HG02571 (cell line): Measurements from ENCODE around the gene MPIG6B.
A peak's percentile ranks its signal among the peaks of the same experiment; 100 is the strongest.

ENCODE experiments used
- ATAC-seq: cut with Tn5 transposase; IDR thresholded peaks from one replicate; pipeline ENCODE4 v1.9.1; 2021; ENCODE audit warnings: mild to moderate bottlenecking, moderate library complexity; ENCODE audit not compliant: unreplicated experiment

The MPIG6B gene

DNA sequence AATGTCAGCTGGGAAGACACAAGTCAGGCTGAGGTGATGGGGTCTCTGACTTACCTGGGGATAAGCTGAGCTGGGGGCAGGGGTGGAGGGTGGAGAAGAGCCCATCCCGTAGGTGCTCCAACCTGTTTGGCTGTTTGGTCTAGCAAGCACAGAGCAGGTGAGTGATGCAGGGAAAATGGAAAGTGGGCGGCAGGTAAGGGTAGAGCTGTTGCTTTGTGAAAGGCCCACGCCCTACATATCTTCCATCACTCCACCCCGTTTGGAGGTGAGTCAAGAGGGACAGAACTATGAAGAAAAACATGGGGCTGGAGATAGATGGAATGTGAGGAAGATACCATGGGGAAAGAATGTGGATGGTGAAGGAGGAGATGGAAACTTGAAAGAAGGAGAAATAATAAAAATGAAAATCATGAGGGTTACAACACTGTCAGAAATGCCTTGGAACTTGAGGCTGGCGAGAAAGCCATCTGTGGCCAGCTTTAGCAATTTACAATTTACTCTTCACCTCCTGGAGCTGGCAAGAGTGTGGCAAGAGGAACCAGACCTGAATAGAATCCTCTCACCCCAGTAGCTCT lies 2.9 kb upstream of the MPIG6B start:
- no peak for ATAC-seq

DNA sequence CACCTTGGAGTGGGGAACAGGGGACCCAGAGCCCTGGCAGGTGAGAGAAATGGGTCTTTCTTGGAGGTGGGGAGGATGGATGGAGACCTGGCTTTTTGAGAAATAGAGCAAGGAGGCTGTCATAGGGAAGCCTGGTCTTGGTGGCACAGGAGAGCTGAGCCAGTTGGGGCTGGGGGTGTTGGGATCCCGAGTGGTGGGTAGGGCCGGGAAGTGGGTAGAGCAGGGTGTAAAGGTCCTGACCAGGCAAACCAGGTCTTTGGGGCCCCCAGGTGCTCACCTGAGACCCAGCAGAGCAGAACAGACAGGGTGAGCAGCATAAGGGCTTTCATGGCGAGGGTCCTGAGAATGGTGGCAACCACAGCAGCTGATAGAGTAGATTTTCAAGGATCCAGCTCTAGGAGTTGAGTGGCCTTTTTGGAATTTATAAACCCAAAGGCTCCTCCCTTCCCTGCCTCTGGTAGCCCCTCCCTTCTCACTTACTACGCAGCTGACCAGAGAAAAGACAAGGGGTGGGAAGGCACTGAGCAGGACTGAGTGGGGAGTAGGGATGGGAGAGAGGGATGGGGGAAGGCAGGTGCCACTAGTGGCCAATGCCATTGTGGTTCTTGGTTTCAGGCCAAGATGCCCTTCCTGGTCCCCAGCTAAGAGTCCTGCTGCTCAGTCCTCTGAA lies 1.7 kb upstream of the MPIG6B start, which contains the start of gene LY6G6C:
Gene LY6G6C (minus strand): TSS at position 396 of the 670 bp plus-strand sequence. CDS start 67 bp downstream, at position 329.
- ATAC-seq: no peak

DNA sequence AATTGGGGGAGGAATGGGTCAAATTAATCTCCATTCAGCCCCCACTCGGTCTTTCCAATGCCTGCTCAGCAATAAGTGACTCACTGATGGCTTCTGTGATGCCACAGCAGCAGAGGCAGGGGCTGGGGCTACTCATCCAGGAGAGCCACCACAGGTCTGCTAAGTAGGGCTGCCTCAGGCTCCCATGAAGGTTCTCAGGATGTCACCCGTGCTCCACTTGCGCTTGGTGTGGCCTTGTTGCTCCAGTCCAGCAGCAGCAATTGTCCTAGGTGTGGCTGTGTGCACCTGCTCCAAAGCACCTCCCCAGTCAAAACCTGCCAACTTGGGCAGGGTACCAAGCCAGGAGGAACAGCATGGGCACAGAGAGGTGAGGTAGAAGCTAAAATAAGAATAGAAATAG lies 1.0 kb upstream of the MPIG6B start:
- ATAC-seq: no peak

DNA sequence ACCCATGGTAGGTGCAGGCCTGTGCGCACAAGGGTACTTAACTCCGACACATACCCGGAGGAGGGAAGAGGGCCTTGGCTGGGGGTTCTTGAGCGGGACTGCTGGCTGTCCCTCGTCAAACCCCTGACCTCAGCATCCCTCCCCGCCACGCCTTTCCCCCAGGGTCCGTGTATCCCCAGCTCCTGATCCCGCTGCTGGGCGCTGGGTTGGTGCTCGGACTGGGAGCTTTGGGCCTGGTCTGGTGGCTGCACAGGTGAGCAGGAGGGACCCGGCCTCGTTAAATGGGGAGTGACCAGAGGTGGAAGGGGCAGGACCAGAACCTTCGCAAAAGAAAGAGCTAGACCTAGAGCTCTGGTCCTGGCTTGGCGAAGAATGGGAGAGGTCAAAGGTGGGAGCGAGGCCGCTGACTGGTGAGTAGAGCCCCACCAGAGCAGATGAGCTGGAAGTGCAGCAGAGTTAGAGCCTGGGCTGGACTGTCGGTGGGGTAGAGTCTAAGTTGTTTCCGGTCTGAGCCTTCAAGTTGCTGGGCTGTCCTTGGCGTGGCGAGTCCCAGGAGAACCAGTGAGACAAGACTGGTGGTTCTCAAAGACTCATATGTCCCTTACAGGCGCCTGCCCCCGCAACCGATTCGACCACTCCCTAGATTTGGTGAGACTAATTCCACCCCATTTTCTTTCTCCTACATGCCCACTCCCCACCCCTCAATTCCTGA lies 963 bp downstream of the MPIG6B start:
- no peak for ATAC-seq

DNA sequence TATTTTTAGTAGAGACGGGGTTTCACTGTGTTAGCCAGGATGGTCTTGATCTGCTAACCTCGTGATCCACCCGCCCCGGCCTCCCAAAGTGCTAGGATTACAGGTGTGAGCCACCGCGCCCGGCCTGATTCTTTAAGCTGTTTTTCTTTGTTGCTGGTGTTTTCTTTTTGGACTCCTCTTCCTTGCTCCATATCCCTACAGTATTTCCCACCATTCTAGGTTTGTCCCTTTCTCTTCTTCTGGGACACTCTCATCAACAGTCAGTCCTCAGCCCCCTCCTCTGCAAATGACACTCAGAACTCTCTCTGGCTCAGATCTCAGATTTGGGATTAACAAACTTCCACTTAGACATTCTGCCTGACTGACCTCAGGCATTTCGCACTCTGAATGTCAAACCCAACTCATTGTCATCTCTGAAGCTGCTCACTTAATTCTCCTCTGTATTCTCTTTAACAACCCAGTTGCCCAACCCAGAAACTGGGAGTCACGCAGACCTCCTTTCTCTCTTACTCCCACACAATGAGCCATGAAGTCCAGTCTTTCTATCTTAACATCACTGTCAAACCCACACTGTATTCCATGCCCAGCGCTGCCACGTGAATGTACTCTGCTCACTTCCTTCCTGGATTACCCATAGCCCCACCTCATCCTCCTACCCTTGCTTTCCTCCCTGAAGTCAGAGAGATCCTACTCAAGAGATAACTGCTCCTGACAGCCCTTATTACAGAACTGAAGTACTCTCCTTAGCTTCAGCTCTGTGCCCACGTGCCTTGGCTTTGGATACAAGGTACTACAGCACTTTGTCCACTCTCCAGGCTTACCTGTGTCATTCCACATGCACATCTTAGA lies 2.6 kb downstream of the MPIG6B start:
- no peak for ATAC-seq

DNA sequence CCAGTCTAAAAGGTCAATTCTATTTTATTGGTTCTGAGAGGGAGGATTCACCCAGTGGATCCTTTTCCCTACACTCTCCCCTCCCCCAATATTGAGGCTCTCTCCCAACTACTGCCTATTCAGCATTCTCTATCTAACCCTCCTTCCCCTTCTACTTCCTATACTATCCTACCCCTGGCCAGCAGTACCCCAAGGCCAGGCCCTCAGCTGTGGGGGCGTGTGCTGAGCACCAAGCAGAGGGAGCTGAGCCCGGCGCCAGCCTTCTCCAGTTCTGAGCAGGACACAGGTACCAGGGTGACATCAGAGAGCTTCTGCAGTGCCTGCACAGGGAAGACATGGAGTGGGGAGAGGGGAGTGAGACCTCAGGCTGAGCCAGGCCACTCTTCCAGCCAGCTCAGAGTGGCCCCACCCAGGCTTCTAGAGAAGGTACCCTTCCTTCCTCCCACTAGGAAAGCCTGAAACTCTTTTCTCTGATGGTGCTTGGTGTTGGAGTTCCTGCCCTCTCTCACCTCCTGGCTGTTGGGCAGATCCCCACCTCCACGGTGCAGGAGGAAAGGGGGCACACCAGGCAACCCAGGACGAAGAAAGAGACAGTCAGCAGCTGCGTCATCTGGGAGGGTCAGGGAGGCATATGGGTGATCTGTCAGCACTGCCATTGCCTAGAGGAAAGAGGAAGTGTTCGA lies 4.0 kb downstream of the MPIG6B start:
- ATAC-seq: no peak

DNA sequence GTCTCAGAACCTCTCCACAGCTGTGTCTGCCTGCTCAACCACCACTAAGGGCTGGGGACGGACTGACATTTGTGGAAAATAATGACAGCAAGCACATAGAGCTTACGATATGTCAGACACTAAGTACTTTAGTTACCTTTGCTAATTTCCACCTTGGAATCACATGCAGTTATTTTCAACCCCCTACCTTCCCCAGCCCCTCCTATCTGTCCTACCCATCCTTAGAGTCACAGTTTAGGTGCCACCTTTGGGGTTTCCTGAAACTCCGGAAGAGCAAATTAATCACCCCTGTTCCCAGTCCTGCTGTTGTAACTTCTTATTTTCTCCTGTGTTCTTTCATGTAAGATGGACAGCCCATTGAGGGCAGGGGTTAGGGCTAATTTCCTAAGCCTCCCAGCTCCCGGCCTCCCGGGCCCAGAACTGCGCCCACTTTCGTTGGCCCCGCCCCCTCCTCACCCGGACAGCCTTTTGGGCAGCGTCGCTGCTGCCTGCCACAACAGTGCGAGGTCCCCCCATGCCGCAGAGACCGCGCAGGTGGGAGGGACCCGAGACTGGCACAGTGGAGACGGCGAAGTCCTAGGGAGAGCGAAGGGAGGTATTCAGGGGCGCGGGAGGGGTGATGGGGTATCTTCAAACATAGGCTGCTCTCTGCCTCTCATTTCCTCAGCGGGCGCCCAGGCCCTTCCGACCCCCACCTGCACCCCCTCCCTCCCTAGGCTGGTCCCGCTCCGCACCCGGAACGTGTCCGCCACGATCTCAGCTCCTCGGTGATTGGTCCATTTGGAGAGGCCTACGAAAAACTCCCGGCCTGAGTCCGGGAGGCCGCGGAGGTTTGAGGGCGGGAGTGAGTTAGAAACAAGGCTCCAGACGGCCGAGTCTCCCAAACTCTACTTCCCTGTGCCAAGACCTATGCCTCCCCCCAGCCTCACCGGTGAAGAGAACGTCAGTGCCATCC lies 4.8 kb downstream of the MPIG6B start:
- ATAC-seq: no peak

DNA sequence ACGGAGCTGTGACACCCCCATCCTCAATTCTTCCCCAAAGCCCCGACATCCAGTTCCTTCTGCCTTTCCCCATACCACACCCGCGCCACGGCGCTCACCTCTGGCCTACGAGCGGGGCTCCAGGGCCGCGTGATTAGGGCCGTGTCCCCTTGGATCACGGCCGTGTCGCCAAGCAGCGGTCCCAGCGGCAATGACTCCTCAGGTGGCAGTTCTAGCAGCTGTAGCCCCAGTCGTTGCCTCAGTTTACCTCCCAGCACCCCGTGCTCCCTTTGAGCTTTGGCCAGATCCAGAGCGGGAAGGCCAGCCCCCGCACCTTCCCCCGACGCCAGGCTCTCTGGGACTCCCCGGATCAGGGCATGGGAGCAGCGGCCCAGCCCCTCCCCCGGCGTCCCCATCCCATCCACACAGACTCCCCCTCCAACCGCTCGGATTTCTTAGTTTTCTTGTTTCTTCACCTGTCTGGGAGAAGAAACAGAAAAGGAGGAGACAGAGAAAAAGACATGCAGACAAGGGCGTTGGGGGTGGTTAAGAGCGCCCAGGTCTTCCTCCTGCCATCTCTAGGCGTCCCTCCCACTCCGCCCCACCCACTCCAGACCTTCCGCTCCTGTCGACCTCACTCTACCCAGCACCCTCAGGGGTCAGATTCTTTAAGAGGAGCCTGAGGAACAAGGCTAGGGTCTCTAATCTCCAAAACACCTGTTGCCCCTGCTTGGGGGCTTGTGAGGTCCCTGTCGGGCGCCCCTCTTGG lies 5.8 kb downstream of the MPIG6B start, which contains the start of gene DDAH2:
Gene DDAH2 (minus strand): TSS at position 533 of the 748 bp plus-strand sequence. CDS start 138 bp downstream, at position 395.
- ATAC-seq: no peak

DNA sequence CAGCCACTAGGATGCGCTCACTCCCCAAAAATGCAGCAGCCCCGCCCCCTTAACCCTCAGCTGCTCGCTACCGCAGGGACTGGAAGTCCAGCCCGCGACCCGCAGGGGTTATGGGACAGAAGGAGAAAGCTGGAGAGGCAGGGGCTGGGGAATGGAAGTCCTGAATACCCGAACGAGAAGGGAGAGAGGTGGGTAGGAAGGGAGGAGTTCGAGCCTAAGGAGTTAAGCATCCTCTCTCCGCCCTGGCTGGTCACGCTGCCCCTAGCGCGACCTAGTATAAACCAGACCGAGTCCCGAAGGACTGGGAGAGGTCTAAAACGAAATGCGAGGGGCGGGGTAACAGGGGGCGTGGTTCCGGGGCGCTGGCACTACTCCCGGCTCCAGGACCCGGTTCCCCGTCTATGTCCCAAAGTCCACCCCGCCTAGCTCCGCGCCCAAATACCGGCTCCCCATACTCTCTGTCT lies 6.4 kb downstream of the MPIG6B start:
- peak; percentile 37 for ATAC-seq

DNA sequence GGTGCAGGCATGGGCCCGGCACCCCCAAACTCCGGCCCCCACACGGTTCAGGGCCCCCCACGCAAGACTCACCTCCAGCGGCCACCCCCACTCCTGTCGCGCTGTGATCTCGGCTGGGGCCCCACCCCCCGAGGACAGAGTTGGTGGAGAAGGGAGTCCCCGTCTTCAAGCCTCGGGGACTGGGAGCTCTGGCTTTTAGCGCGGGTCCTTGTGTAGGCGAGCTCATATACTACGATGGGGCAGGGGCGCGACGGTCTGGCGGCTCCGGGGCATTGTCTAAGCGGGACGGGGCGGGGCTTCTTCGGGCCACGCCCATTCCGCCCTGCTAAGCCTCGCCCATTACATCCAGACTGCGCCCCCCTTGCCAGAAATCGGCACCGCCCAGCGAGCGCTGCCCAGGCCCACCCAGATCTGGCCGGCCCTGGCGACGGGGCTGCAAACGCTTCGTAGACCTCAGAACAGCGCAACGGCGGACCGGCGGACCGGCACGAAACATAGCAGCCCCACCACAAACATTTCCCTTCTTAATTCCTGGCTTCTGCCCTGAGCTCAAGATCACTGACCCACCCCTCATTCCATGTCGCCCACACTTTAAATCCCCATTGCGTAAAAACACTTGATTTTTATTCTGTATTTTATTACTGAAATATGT lies 6.9 kb downstream of the MPIG6B start:
- ATAC-seq: peak; percentile 44

DNA sequence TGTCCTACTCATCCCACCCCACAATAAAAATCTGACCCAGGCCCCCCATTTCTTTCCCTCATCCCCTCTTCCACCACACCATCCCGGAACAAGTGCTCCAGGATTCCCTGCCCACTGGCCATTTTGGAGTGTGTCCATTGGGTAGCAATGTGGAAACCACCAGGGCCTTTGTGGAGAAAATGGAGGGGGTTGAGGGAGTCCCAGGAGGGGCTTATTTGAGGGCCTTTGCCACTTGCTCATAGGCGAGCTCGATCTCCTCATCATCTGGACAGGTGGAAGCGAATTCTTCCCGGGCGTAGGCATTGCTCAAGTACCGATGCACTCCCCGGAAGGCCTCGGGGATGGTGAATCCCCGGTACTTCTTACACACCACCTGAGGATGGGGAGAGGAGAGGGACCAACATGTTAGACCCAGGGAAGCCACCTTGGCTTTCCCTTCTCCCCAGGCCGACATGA lies 7.5 kb downstream of the MPIG6B start:
- no peak for ATAC-seq

DNA sequence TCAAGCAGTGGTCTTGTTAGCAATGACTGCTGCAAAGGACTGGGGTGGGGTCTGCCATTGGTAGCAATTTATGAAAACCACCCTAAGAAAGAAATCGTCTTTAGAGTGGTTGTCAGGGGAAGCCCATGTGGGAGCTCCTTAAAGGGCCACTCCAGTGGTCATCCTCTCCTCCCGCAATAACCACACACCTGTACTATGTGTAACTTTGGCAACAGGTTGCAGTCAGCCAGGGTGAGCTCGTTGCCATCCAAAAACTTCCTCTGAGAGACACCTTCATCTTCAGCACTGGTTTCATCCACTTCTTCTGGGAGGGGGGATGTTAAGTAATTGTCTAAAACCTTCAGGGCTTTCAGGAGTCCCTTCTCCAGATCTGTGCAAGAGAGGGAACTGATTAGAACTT lies 8.9 kb downstream of the MPIG6B start:
- ATAC-seq: no peak

DNA sequence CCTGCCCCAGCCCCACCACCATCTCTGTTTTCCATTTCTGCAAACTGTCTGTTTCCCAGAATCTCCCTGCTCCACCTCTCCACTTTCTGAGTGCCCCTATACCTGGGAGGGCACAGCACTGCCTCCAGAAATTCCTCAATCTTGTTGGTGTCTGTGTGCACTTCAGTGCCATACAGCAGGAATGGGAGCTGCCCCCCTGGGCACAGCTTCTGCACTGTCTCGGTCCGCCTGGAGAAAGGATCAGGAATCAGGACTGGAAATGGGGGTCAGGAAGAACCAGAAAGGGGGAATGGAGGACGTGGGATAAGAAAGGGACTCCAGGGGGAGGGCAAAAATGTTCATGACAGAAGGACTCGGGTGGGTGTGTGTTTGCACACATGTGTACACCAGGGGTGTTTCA lies 10.6 kb downstream of the MPIG6B start:
- no peak for ATAC-seq

DNA sequence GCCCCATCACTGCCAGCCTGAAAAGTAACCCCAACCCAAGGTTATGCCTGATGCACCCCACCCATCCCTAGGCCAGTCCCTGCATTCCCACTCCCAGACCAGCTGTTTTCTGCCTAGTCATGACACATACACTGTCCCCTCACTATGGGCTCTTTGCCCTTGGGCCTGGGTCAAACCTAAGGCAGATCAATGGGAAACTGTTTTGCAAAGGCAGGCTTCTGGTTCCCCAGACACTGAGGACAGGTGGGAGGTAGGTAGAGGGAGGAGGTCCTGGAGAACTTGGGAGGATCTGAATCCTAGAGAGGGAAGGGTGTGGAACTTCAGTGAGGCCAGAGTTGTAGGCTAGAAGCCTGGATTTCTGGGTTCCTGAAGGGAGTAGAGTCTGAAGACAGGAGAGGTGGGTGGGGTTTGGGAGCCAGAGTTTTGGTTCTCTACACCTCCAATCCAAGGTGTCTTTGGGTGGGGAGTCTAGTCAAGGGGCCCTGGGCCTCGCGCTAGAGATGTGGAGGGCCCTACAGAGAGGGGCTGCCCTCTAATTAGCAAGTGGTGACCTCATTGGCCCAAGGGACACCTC lies 11.2 kb downstream of the MPIG6B start:
- ATAC-seq: no peak

DNA sequence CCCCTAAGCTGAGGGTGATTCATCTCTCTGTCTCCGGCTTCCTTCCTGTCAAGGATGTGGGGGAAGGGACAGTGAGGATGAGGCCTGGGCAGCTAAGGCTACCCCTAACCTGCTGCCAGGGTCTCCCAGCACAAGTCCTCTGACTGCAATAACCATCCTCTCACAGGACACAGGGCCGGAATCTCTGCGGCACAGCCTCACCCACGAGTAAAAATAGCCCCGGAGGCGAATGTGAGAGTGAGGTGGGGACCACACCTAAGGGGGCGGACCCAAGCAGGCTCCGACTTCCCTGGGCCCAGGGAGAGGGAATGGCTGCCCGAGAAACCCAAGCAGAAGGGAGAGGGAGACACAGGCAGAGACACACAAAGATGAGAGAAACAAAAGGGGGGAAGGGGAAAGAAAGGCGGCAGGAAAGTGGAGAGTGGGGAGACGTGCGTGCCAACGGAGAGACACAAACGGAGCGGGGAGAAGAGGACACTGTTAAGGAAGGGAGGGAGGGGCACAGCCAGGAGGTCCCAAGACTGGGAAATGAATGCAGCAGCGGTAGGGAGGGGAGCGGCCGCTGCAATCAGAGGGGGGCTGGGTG lies 11.7 kb downstream of the MPIG6B start:
- no peak for ATAC-seq

DNA sequence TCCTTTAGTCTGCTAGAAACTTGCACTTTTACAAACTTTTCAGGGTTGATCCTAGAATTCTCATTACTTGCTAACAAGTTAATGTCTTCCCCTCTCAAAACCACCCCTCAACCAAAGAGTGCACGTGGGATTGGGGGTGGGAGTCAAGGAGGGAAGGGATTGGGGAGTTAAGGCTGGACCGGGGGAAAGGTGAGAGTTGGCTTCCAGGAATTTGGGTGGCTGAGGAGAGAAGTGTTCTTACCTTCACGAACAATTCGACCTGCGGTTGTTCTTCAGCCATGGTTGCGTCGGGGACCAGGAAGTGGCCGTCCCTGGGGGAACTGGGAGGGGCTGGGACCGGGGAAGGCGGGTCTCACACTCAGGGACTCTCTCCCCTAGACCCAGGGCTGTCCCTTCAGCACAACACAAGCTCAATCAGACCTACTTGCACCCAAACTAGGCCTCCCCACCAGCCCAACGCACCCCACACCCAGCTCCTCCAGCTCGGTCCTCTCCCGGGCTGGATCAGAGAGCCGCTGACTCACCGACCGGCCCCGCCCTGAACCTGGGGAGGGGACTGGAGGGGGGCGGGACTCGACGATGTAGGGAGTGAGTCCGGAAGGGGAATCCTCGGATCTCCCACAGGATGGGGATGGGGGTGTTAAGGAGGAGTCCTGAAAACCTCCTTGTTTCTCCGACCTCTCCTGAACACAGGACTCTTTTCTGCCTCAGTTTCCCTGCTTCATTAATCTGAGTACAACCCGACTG lies 13.0 kb downstream of the MPIG6B start, which contains the start of gene CLIC1:
Gene CLIC1 (minus strand): TSS at position 510 of the 747 bp plus-strand sequence. CDS start 230 bp downstream, at position 280.
- ATAC-seq: no peak
